HG03457 (cell line): Measurements from ENCODE around the gene INTS1.

ENCODE experiments used
- ATAC-seq: cut with Tn5 transposase; IDR thresholded peaks from one replicate; pipeline ENCODE4 v1.9.1; 2021; ENCODE audit warnings: moderate number of reproducible peaks; ENCODE audit not compliant: unreplicated experiment

The INTS1 gene

DNA sequence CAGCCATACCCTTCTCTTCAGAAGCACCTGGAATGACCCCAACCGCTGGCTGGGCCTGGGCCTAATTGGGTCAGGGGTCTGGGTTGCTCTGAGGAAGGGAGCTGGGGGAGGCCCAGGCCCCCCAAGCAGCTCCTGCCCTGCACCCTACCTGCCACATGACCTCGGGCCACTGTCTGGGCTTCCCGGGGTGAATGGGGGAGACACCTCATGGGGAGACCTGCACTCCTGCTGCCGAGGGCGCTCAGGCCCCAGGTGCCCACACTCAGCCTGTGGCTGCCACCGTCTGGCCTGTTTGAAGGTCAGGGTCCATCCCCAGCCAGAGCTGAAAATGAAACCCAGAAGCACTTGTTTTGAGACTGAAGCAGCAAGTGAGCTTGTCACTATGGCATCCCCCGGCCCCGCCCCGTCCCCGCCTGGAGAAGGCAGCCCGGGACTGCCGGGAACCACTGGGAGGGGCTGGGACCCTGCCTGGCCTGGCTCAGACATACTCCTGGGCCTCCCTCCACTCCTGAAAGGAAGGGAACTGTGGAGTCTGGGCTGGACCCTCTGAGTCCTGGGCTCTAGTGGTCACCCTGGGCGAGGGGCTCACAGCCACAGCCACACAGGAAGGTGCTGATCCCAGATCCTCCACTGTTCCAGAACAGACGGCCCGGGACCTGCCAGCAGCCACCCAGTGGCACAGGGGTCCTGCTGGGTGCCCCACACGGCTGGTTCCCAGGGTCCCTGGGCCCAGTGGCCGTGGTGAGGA is 37.5 kb downstream of the INTS1 start:
- ATAC-seq, result no peak

DNA sequence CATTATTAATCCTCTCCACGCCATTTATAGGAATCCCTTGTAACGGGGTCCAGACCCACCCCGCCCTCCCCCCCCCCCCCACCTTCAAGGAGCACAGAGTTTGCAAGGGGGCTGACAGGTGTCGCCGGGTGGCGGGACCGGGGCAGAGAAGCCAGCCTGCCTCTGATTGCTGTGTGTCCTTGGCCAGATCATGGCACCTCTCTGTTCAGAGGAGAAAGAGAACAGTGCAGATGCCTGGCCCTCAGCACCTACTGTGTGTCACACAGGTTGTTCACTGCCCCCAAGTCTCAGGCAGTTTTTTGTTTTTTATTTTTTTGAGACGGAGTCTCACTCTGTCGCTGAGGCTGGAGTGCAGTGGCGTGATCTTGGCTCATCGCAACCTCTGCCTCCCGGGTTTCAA is 39.5 kb downstream of the INTS1 start:
- ATAC-seq, result no peak

DNA sequence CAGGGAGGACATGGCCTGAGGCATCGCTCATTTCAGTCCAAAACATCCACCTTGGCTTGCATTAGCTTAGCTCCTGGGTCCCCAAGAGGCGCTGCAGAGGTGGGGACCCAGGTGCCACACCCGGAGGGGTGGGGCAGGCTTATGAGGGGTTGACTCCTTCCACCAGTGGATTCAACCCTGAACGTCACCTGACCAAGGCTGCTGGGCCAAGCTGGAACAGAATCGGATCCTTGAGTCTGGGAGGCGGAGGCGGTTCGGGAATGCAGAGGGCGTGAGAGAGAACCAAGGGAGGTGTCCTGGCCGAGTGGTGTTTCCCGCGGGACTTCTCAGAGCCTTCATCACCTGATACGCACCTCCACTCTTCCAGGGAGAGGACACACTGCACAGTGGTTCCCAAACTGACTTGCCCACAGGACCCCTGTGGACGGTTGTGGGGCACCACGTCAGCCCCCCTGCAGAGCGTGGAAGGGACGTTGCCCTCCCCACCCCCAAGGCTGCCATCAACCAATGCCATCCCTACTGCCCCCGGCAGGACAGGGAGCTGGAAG is 40.4 kb downstream of the INTS1 start:
- ATAC-seq, result no peak

DNA sequence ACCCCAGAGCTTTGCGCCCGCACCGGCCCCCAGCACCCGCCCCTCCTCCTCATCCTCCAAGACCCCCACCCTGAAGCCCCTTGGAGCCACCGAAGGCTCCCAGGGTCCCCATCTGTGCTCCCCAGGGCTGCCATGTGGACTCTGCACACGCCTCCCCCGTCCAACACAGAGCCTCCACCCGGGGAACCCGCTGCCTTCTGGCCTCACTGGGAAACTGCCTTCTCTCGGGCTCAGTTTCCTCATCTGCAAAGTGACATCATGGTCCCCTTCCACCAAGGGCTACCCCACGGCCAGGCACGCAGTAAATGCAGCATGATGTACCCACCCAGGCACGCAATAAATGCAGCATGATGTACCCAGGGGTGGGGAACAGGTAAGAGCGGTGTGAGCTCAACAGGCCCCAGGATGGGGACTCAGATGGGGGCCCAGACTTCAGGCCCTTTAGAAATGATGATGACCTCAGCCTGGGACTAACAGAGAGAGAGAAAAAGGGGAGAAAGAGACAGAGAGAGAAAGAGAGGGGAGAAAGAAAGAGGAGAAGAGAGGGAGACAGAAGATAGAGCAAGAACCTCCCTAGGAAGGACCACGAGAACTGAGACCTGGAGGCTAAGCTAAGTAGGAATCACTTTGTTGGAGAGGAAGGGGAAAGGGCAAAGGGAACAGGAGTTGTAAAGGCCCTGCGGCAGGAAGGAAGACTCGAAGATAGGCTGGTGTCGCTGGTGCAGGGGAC is 42.4 kb downstream of the INTS1 start:
- no peak for ATAC-seq

DNA sequence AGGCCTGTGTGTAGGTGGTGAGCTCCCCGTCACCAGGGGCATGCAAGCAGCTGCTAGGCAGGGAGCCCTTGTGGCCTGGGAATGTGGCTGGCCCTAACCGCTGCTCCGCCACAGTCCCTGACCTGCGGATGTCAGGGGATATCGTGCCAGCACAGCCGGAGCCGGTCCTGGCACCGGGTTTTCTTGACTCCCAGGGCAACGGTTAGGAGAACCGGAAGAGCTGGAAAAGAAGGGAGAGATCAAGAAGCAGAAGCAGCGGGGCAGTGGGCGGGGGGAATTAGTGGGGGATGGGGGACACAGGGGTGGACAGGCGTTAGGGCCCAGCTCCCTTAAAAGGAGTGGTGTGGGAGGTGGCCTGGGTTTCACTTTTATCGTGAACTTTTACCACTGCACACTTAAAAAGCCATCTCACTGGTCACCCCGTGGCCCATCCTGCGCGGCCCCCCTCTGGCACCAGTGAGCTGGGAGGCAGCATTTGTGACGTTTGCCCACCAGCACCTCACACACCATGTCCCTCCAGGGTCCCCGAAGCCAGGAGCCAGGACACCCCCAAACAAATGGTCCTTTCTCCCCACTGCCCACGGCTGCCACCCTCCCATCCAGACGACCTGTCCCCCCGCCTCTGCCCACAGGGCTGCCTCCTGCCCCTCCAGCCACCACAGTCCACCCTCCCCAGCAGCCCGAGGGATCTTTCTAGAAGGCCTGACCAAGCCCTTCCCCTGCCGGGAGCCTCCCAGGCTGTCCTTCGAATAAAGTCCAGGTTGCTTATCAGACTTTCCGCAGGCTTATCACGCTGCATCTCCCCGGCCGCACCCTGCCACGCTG is 43.2 kb downstream of the INTS1 start:
- no peak for ATAC-seq

DNA sequence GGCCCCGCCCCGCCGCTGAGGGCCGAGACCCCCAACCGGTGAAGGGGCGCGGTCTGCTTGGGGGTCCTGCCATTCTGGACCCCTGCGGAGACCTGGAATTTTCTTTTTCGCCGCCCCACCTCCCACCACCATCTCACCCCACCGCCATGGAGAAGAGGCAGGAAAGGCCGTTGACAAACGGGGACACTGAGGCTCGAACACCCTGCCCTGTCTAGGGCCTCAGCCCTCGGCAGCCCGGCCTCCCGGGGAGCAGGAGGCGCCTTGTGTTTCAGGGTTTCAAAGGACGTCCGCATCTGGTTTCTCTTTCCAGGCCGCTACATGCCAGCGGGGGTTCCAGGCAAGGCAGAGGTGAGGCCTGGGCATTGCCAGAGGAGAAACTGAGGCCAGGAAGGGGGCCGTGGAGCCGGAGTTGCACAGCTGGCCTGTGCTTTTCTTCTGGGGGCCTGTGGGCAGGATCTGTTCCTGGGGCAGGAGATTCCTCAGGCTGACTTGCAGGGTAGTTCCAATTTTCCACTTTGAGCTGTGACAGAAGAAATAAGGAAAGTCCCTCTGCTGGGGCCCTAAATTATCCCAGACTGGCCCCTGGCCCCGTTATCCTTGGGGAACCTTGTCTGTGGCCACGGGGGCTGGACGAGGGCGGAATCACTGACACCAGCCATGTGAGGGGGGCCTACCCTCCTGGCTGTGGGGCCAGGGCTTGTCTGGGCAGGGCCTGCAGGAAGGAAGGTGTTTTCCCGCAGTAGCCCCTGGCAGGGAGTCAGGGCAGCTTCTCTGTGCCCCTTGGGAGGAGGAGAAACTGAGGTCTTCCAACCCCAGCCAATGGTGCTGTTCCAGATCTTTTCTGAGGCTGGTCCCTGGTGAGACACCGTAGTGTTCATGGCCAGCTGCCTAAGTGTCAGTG is 44.0 kb downstream of the INTS1 start:
- peak; percentile 1 for ATAC-seq

DNA sequence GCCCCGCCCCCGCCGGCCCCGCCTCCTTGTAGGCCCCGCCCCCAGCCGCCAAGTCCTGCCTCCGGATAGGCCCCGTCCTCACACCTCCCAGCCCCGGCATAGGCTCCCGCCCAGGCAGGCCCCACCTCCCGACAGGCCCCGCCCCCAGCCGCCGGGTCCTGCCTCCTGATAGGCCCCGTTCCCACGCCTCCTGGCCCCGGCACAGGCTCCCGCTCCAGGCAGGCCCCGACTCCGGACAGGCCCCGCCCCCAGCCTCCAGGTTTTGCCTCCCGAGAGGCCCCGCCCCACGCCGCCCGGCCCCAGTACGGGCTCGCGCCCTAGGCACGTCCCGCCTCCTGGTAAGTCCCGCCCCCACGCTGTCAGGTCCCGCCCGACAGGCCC is 44.7 kb downstream of the INTS1 start:
- ATAC-seq, result peak; percentile 86

DNA sequence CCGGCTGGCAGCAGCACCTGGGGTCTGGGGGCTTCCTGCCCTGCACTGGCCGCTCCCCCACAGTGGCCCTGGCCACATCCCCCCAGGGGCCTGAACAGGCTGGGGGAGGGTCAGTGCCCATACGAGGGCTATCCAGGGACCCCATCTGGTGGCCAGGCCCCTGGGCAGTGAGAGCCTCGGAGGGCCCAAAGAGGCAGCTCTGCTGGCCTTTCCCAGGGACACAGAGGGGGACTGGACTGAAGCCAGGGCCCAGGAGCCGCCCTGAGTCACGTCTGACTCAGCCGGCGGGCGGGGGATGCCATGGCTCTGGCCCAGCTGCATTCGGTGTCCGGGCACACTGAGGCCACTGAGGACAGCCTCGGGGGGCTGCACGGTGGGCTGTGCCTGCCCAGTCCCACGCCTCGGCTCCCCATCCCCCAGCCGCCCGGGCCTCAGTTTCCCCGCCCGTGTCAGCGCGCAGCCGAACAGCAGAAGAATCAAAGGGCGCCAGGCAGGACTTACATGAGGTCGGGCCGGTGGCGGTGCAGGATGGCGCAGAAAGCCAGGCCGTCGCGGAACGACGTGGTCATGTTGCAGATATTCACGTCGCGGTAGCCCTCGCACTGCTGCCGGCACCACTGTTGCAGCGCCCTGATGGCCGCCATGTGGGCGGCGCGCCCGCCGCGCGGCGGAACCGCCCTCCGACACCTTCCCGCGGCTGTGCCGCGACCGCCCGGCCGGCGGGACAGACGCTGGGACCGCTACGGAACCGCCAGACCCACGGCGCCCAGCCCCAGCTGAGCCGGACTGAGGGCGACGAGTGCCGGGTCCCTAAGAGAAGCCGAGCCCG is 45.3 kb downstream of the INTS1 start, which contains the start of gene MICALL2:
Gene MICALL2 (minus strand): TSS at position 788 of the 829 bp plus-strand sequence. CDS start 144 bp downstream, at position 644.
- ATAC-seq, result peak; percentile 2

DNA sequence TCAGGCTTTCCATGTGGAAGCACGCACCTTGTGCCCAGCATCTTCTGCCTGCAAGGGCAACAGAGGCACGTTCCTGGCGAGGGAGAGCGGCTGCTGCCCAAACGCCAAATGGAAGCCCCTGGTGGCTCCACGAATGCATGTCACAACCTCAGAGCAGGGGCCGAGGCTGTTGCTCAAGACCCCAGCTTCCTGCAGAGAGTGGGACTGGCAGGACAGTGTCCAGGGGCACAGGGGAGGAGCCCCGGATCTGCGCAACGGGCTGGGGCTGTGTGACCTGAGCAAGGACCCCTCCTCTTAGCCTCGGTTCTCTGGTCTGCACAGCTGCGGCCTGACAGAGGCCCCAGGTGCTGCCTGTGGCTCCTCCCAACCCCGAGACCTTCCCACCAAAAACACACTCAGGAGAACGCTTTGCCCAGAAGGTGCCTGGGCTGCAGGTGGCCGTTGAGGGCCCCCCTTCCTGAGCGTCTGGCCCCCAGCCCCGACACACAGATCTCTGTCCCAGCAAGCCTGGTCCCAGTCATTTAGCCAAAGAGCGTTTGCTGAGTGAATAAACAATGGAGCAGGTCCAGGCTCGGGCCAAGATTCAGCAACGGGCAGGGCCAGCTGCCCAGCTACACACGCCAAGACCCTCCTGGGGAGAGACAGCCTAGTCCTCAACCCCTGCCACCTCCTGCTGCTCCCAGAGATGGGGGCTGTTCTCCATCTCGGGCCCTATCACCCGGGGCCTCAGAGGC is 46.1 kb downstream of the INTS1 start:
- no peak for ATAC-seq

DNA sequence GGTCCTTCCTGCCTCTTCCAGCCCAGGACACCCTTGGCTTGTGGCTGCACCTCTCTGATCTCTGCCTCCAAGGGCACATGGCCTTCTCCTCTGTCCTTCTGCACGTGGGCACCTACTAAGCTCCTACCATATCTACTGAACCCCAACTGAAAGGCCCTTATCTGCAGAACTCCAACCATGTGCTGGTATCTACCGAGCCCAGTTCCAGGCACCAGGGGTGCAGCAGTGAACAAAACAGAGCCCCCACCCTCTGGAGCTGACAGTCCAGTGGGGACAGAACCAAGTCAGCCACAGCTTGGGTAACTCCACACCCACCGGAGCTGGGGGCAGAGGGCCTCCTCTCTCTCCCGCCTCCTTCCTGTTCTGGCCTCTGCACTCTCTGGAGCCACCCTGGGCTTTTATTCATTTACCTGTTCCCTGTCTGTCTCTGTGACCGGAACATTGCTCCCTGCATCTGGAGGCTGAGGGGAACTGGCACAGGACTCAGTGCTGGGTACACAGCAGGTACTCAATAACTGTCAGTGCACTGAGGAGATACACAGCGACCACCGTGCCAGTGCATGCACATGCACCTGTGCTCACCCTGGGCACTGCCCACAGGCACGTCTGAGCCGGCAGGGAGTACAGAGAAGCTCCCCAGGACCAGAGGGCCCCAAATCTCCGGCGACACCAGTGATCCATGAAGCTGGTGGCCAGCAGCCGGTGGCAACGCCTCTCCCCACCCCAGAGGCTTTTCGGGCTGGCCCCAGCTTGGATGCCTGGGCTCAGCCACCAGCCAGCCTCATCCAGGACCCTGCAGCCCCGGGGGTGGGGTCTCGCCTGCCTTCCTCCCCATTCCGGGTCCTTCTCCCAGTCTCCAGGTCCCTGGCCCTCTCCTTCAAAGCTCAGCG is 46.9 kb downstream of the INTS1 start:
- ATAC-seq, result no peak

DNA sequence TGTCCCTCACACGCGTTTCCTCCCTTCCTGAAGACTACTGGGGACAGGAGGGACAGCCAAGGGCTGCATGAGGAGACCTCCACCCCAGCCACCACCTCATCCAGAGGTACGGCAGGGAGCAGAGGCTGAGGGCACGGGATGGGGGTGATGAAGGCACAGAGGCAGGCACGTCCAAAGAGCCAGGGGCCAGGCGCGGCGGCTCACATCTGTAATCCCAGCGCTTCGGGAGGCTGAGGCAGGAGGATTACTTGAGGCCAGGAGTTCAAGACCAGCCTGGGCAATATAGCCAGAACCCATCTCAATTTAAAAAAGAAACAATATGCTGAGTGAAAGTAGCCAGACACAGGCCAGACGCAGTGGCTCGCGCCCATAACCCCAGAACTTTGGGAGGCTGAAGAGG is 48.2 kb downstream of the INTS1 start:
- ATAC-seq, result no peak

DNA sequence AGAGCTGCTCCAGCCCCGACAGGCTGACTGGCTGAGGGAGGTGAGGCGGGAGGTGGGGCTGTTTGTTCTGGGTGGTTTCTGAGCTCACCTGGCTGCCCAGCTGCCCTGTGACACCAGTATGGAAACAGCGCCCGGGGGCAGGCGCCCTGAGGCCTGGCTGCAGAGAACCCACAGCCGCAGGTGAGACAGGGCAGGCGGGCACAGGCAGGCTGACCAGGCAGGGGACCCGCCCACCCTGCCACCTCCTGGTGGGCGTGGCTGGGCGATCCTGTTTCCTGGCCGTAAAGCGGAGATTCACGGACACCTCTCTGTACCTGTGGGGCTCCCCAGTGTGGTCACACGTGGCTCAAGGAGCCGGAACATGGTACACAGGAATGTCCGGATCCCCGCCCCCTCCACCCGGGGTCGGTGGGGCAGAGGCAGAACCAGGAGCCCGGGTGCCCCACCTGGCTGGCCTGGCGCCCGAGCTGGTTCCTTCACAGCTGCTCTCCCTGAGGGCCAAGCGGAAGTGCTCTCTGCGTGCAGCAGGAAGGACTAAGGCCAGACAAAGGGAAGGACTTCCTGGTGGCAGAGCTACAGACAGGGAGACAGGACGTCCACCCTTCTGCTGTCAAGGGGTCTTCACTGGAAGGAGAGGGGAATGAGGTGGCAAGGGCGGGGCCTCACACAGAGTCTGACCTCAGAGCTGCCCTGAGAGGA is 48.8 kb downstream of the INTS1 start:
- no peak for ATAC-seq

DNA sequence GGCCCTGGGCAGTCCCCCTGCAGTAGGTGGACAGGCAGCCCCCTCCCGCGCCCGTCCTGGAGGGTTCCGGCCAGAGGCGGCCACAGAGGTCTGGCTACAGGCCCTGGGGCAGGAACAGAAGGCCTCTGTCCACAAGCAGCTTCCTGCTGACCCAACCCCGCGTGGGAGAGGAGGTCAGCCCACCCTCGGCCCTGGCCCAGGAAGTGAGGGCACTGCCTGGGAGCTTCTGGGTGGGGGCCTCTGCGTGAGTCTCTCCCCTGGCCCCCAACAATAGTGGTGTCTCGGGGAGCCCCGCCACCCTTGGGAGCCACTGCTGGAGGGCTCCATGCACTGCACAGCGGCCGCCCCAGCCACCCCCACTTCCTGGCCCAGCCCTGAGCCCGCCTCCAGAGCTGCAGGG is 49.6 kb downstream of the INTS1 start:
- ATAC-seq, result no peak

DNA sequence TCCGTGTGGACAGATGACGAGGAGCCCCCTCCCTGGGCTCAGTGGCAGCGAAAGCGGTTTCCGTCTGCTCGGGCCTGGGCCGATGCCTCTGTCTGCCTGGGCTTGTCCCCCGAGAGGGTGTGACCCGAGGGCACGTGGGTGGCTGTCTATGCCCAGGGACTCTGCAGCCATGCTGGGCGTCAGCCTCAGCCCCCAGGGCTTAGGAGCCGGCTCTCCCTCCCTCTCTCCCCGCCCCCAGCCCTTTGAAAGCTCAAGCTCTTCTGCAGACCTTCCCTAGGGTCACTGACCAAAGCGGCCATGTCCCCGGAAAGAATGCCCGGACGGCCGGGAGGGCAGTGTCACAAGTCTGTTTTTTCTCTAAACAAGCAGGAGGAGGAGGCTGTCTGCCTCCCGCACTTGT is 52.0 kb downstream of the INTS1 start:
- no peak for ATAC-seq

DNA sequence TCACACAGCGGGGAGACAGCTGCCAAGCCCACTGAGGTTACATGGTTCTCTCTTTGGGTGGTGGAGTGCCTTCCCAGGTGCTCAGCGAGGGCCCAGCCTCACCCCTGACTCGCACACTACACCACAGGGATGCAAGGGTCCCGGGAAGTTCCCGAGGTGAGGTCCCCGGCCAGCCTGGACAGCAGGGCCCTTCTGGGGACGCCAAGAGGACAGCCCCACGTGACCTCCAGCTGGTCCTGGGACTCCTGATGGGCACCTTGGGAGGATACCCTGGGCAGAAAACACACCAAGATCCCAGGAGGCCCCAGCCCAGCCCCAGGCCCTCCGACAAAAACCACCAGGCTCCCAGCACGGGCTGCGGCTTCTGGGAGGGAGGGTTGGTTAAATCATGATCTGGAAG is 53.2 kb downstream of the INTS1 start:
- ATAC-seq, result no peak

DNA sequence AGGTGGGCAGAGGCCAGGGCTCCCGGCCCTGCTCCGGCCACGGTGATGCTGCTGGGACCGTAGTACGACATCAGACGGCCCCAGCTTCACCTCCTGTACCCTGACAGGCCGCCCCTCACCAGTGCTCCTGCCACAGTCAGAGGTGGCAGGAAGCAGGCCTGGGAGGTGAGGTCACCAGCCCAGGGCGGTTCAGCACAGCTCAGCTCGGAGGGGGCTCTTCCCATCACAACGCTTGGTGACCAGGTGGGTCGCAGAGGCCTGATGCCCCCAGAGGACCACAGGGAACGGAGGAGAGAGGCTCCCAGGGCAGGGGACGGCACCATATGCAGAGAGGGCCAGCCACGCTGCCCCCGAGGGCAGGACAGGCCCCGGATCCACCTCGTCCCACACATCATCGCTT is 53.8 kb downstream of the INTS1 start:
- ATAC-seq, result no peak

DNA sequence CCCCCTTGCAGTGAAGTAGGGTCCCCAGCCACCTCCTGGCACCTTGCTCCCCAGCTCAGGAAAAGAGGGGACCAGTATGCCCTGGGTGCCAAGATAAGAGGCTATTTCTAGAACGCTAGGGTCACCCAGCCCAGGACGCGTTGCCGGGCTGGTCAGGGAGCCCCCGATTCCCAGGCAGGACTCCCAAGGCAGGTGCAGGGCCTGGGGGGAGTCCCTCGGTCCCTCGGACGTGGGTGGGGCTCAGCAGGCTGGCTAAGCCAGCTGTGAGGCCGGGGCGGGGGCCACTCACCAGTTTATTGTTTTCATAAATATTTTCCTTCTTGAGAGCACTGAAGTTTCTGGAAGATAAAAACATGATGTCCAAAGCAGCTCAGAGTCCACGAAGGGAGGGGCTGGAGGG is 54.2 kb downstream of the INTS1 start:
- no peak for ATAC-seq
